Measurements from ENCODE around the gene XYLT1. TPM values are rescaled to one million over a fixed set of nuclear protein-coding genes. Genes with fewer than 3 reads are reported as not detected.

XYLT1 gene
- total RNA-seq, 1 donor from 2014 or later = 1.6 TPM

GRCh38 chr16:17196526-17196925 is 274.2 kb downstream of the XYLT1 start:
- no peaks in the 10 kb centered on the region for H3K36me3 ChIP-seq (ENCODE audit: control insufficient read depth, insufficient read depth, low read length)
- no peaks in the 10 kb centered on the region for H3K27me3 ChIP-seq (ENCODE audit: control insufficient read depth, insufficient read depth, low read length)
- H3K4me3 ChIP-seq (ENCODE audit: low read depth, low read length) = no peak overlapping the region
- TF ChIP-seq CTCF (IDR thresholded peaks at IDR 0.05; ENCODE audit: insufficient read depth, low read length, poor library complexity, severe bottlenecking) = no peak
- no peak for DNase-seq (ENCODE audit: low read depth)

- Histone ChIP-seq H3K27me3 (ENCODE audit: control insufficient read depth, insufficient read depth, low read length) (no peaks in the 10 kb centered on the region), H3K4me3 (ENCODE audit: low read depth, low read length) (no peak overlapping the region), H3K36me3 (ENCODE audit: control insufficient read depth, insufficient read depth, low read length) (no peaks in the 10 kb centered on the region)
- DNase-seq (ENCODE audit: low read depth) = no peak
- peak; percentile 25 for TF ChIP-seq CTCF (IDR thresholded peaks at IDR 0.05; ENCODE audit: insufficient read depth, low read length, poor library complexity, severe bottlenecking)
Measured at GRCh38 chr16:17194190-17194780, 276.5 kb downstream of the XYLT1 start.

GRCh38 chr16:17193566-17194100 is 277.1 kb downstream of the XYLT1 start:
- H3K4me3 ChIP-seq (ENCODE audit: low read depth, low read length) = no peak overlapping the region
- TF ChIP-seq CTCF (IDR thresholded peaks at IDR 0.05; ENCODE audit: insufficient read depth, low read length, poor library complexity, severe bottlenecking) = no peak
- H3K27me3 ChIP-seq (ENCODE audit: control insufficient read depth, insufficient read depth, low read length) = no peaks in the 10 kb centered on the region
- no peak for DNase-seq (ENCODE audit: low read depth)
- H3K36me3 ChIP-seq (ENCODE audit: control insufficient read depth, insufficient read depth, low read length) = no peaks in the 10 kb centered on the region

- TF ChIP-seq CTCF (IDR thresholded peaks at IDR 0.05; ENCODE audit: insufficient read depth, low read length, poor library complexity, severe bottlenecking) = no peak
- Histone ChIP-seq H3K36me3 (ENCODE audit: control insufficient read depth, insufficient read depth, low read length) (no peaks in the 10 kb centered on the region), H3K27me3 (ENCODE audit: control insufficient read depth, insufficient read depth, low read length) (no peaks in the 10 kb centered on the region), H3K4me3 (ENCODE audit: low read depth, low read length) (no peak overlapping the region)
- no peak for DNase-seq (ENCODE audit: low read depth)
Measured at GRCh38 chr16:17184026-17184425, 286.7 kb downstream of the XYLT1 start.

- TF ChIP-seq CTCF (IDR thresholded peaks at IDR 0.05; ENCODE audit: insufficient read depth, low read length, poor library complexity, severe bottlenecking) = no peak
Measured at GRCh38 chr16:17177959-17178905, 292.5 kb downstream of the XYLT1 start.

More at GRCh38 chr16:17177959-17178905, 292.5 kb downstream of the XYLT1 start:
- H3K36me3 ChIP-seq (ENCODE audit: control insufficient read depth, insufficient read depth, low read length) = no peaks in the 10 kb centered on the region
- no peak overlapping the region for H3K4me3 ChIP-seq (ENCODE audit: low read depth, low read length)
- no peaks in the 10 kb centered on the region for H3K27me3 ChIP-seq (ENCODE audit: control insufficient read depth, insufficient read depth, low read length)
- no peak for DNase-seq (ENCODE audit: low read depth)
